Activated CD8-positive, alpha-beta T cell treated with anti-CD3 and anti-CD28 coated beads for 36 hours (primary cell): ENCODE data around the gene CDC42BPB. TPM values are rescaled to one million over a fixed set of nuclear protein-coding genes. Genes with fewer than 3 reads are reported as not detected.

Experiments used
- ATAC-seq: fragments of 200-7000 bp; cut with Tn5 transposase; one replicate; pipeline ENCODE4 v1.10.0; 2021; ENCODE audit warnings: mild to moderate bottlenecking, moderate library complexity
- CTCF ChIA-PET: fragments of 350-600 bp; sonication (Branson Sonifier 250); formaldehyde crosslinking; loops from one replicate; lab custom pipeline; 2021; ENCODE audit warnings: antibody characterized with exemption; lab: Charles Lee
- POLR2A ChIA-PET: fragments of 350-600 bp; sonication (Branson Sonifier 250); formaldehyde crosslinking; loops from one replicate; lab custom pipeline; 2021; ENCODE audit warnings: antibody characterized with exemption; lab: Charles Lee
- DNase-seq: peaks from one replicate; pipeline ENCODE4 v3.0.0-alpha.2; 2020
- H3K27ac Mint-ChIP-seq: one replicate; pipeline ENCODE4 v1.8.0; 2021; ENCODE audit warnings: mild to moderate bottlenecking, mixed read lengths
- H3K27me3 Mint-ChIP-seq: one replicate; pipeline ENCODE4 v1.8.0; 2021; ENCODE audit warnings: mixed read lengths
- H3K36me3 Mint-ChIP-seq: one replicate; pipeline ENCODE4 v1.8.0; 2021; ENCODE audit warnings: low read depth, mixed read lengths
- H3K4me1 Mint-ChIP-seq: one replicate; pipeline ENCODE4 v1.8.0; 2021; ENCODE audit warnings: low read depth, mixed read lengths
- H3K4me3 Mint-ChIP-seq: one replicate; pipeline ENCODE4 v1.8.0; 2021; ENCODE audit warnings: mild to moderate bottlenecking, moderate library complexity, mixed read lengths
- H3K9me3 Mint-ChIP-seq: one replicate; pipeline ENCODE4 v1.8.0; 2021; ENCODE audit warnings: mixed read lengths
- CTCF ChIP-seq: fragments of 200-600 bp; IDR thresholded peaks from one replicate; pipeline ENCODE4 v1.8.0; 2022; ENCODE audit warnings: antibody characterized with exemption, mild to moderate bottlenecking
- intact Hi-C: fragments of 100-400 bp; cut with micrococcal nuclease; formaldehyde crosslinking; loops from one replicate; pipeline ENCODE4 v1.10.0; 2022
- total RNA-seq, 2 experiments: library from RNA; stranded (reverse); gene quantifications; one replicate each; pipeline ENCODE4 v1.2.3, GENCODE V29; 2021

CDC42BPB gene
- total RNA-seq, 2 experiments from 2014 or later = 0.72 to 0.96 TPM

- CTCF ChIA-PET = interaction anchor here (1.0 to 4.7 kb wide), 4 partner anchors 7 to 404 kb away, joined by 3 to 47 read pairs (median 4); no protein-coding TSS in a partner anchor
- intact Hi-C loops = loop anchor here (10.0 kb wide), 1 partner anchor 403 kb away; no protein-coding TSS in a partner anchor
- POLR2A ChIA-PET = no interaction called here
- Mint-ChIP-seq H3K4me1 (no peaks in the 10 kb centered on the region), H3K4me3 (no peak overlapping the region), H3K9me3 (no peaks in the 10 kb centered on the region), H3K27ac (no peak overlapping the region), H3K36me3 (no peaks in the 10 kb centered on the region), H3K27me3 (peaks cover 9% of the 10 kb centered on the region)
- TF ChIP-seq CTCF = no peak
- DNase-seq = no peak
- no peak for ATAC-seq
Observed at GRCh38 chr14:103097244-103097993, 40.1 kb upstream of the CDC42BPB start.

- CTCF ChIA-PET = interaction anchor here (0.7 to 4.7 kb wide), 6 partner anchors 9 to 403 kb away, joined by 3 to 47 read pairs (median 3); no protein-coding TSS in a partner anchor
- no peaks in the 10 kb centered on the region for H3K4me1 Mint-ChIP-seq
- TF ChIP-seq CTCF = no peak
- no peaks in the 10 kb centered on the region for H3K36me3 Mint-ChIP-seq
- ATAC-seq (no peak), DNase-seq (no peak)
- H3K27ac Mint-ChIP-seq = no peak overlapping the region
- intact Hi-C loops = loop anchor here (10.0 kb wide), 1 partner anchor 402 kb away; no protein-coding TSS in a partner anchor
- H3K9me3 Mint-ChIP-seq = no peaks in the 10 kb centered on the region
- peaks cover 4% of the 10 kb centered on the region for H3K27me3 Mint-ChIP-seq
- POLR2A ChIA-PET = interaction anchor here (0.9 kb wide), 1 partner anchor 9 kb away, joined by 4 read pairs; no protein-coding TSS in a partner anchor
- H3K4me3 Mint-ChIP-seq = no peak overlapping the region
Observed at GRCh38 chr14:103096387-103096786, 39.0 kb upstream of the CDC42BPB start.

GRCh38 chr14:103095210-103095778, 37.9 kb upstream of the CDC42BPB start:
- POLR2A ChIA-PET = interaction anchor here (0.9 kb wide), 1 partner anchor 10 kb away, joined by 4 read pairs; no protein-coding TSS in a partner anchor
- peaks cover 4% of the 10 kb centered on the region for H3K4me1 Mint-ChIP-seq
- no peak overlapping the region for H3K27ac Mint-ChIP-seq
- H3K9me3 Mint-ChIP-seq = no peaks in the 10 kb centered on the region
- H3K36me3 Mint-ChIP-seq = no peaks in the 10 kb centered on the region
- no peak for ATAC-seq
- intact Hi-C loops = loop anchor here (10.0 kb wide), 1 partner anchor 400 kb away; no protein-coding TSS in a partner anchor
- DNase-seq = no peak
- CTCF ChIA-PET = interaction anchor here (1.5 to 4.7 kb wide), 3 partner anchors 10 to 197 kb away, joined by 3 to 47 read pairs (median 4); no protein-coding TSS in a partner anchor
- no peak for TF ChIP-seq CTCF
- H3K4me3 Mint-ChIP-seq = no peak overlapping the region
- peaks cover 1% of the 10 kb centered on the region for H3K27me3 Mint-ChIP-seq

- CTCF ChIA-PET = interaction anchor here (4.7 kb wide), 1 partner anchor 10 kb away, joined by 47 read pairs; no protein-coding TSS in a partner anchor
- peaks cover 4% of the 10 kb centered on the region for H3K4me1 Mint-ChIP-seq
- no peak for TF ChIP-seq CTCF
- H3K27ac Mint-ChIP-seq = no peak within 1 kb of the TSS
- H3K4me3 Mint-ChIP-seq = no peak within 1 kb of the TSS
- DNase-seq (no peak), ATAC-seq (no peak)
- H3K27me3 Mint-ChIP-seq = peaks cover 1% of the 10 kb centered on the region
- no peaks in the 10 kb centered on the region for H3K9me3 Mint-ChIP-seq
- intact Hi-C loops = loop anchor here (10.0 kb wide), 1 partner anchor 400 kb away; no protein-coding TSS in a partner anchor
- POLR2A ChIA-PET = no interaction called here
- H3K36me3 Mint-ChIP-seq = no peaks in the 10 kb centered on the region
Observed at GRCh38 chr14:103094406-103095209, 37.3 kb upstream of the CDC42BPB start, which contains the start of gene EXOC3L4. Gene EXOC3L4 (plus strand): TSS chr14:103094725. CDS start chr14:103100220, 5,495 bp downstream.
